Ureter (tissue), 1 donor: ENCODE results near the gene LRP10. TPM values are rescaled to one million over a fixed set of nuclear protein-coding genes. Genes with fewer than 3 reads are reported as not detected.
A peak's percentile ranks its signal among the peaks of the same experiment; 100 is the strongest.
"Not testable (repeated sequence)": the region's sequence is repeated elsewhere in the genome, so short reads cannot be mapped to it uniquely, and the experiment has no call there.

Experiments
- DNase-seq: peaks from one replicate; pipeline ENCODE4 v3.0.0-alpha.2; 2020; ENCODE audit warnings: low spot score
- total RNA-seq: library from RNA; stranded (reverse); gene quantifications from one replicate; pipeline ENCODE4 v1.2.4, GENCODE V29; 2023
- donor health status: DM: yes; HTN: yes; CAD: no.

Gene LRP10
- total RNA-seq, 1 donor from 2014 or later, result 128 TPM

- DNase-seq, result no peak
These were observed 29.1 kb upstream of the LRP10 start for GRCh38 chr14:22842211-22843122.

- no peak for DNase-seq
These were observed 28.2 kb upstream of the LRP10 start for GRCh38 chr14:22843123-22843925.

GRCh38 chr14:22844221-22845102 lies 27.1 kb upstream of the LRP10 start:
- DNase-seq, result no peak

GRCh38 chr14:22845103-22845394 lies 26.5 kb upstream of the LRP10 start:
- DNase-seq, result no peak

GRCh38 chr14:22845821-22846625 lies 25.5 kb upstream of the LRP10 start:
- no peak for DNase-seq

- DNase-seq, result no peak
These were observed 24.7 kb upstream of the LRP10 start for GRCh38 chr14:22846811-22847307.

GRCh38 chr14:22847661-22848341 lies 23.7 kb upstream of the LRP10 start:
- DNase-seq, result no peak

GRCh38 chr14:22848351-22849164 lies 23.0 kb upstream of the LRP10 start:
- peak; percentile 82 for DNase-seq

GRCh38 chr14:22849212-22849819 lies 22.2 kb upstream of the LRP10 start:
- DNase-seq, result peak; percentile 84

GRCh38 chr14:22850944-22851764 lies 20.4 kb upstream of the LRP10 start:
- DNase-seq, result peak; percentile 90

GRCh38 chr14:22852178-22852577 lies 19.4 kb upstream of the LRP10 start:
- DNase-seq, result not testable (repeated sequence)

GRCh38 chr14:22852599-22852939 lies 19.0 kb upstream of the LRP10 start:
- no peak for DNase-seq

- DNase-seq, result peak; percentile 95
These were observed 18.4 kb upstream of the LRP10 start for GRCh38 chr14:22852940-22853767.

- DNase-seq, result not testable (repeated sequence)
These were observed 17.2 kb upstream of the LRP10 start for GRCh38 chr14:22854296-22854695.

GRCh38 chr14:22854963-22855724 lies 16.4 kb upstream of the LRP10 start:
- no peak for DNase-seq

GRCh38 chr14:22856428-22856827 lies 15.1 kb upstream of the LRP10 start:
- DNase-seq, result no peak
